PC-9 (cell line): Measurements from ENCODE around the gene ZER1.

Experiments used
- CTCF ChIP-seq: fragments of 200-600 bp; sonication (generic); conservative IDR thresholded peaks from 2 replicates; pipeline ENCODE4 v1.6.1; 2017; ENCODE audit warnings: mixed run types, antibody characterized with exemption, mild to moderate bottlenecking, moderate library complexity
- EZH2 ChIP-seq: fragments of 200-600 bp; sonication (generic); IDR thresholded peaks from 2 replicates; pipeline ENCODE4 v1.8.0; 2017; ENCODE audit warnings: antibody characterized with exemption, low read depth

GRCh38 chr9:128802482-128802881 lies 30.8 kb upstream of the ZER1 start:
- TF ChIP-seq CTCF (no peak), EZH2 (no peak)
